Activated effector memory CD4-positive, alpha-beta T cell treated with anti-CD3 and anti-CD28 coated beads, Interleukin-2, amount 50 U/mL, for 16 hours (primary cell): ENCODE data around the gene NPTN.
"Not testable (repeated sequence)": the region's sequence is repeated elsewhere in the genome, so short reads cannot be mapped to it uniquely, and the experiment has no call there.

ENCODE experiments used
- DNase-seq: peaks from one replicate; pipeline ENCODE4 v3.0.0-alpha.2; 2020

NPTN gene

DNA sequence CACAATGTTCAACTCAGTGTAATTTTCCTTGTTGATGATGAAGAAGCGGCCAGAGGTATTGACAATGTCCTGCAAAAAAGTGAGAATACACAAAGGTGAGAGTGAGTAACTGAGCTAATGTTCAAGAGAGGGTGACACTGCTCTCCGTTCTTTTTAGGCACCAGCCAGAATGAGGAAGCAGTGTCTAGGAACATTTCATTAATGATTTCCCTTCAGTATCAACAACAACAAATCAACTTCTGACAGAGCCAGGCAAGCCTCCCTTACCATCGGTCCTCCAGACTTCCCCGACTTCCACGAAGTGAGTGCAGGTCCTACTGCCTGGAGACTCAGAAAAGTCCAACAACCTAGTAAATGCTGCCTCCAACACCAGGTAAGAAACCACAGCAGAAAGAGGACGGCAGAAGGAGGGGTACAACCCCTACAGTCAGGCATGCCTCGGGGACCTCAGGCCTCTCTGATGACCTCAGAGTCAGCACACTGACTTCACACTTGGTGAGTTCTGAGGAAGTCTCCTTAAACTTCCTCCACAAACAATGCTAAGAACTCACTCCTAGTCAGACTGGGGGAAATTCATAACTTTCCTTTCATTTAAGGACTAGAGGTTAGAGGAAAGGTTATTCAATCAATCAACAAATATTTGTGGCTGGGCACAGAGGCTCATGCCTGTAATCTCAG is 62.7 kb downstream of the NPTN start:
- DNase-seq, result no peak

DNA sequence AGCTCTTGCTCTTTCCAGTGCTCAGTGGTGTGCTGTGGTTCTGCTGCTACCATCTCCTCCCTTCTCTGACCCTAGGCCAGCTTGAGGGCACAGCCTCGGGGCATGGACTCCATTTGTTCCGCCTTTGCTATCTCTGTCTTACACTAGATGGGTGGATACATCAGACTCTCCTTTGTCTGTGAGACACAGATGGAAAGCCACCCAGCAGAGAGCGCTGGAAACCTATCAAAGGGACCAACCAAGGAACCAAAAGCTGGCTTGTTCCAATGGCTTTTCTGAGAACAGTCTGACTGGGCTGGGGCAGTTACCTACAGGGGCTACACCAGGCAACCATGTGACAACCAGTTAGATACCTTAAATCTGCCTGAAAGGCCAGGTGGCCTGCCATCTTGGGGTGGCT is 63.8 kb downstream of the NPTN start:
- DNase-seq, result no peak

DNA sequence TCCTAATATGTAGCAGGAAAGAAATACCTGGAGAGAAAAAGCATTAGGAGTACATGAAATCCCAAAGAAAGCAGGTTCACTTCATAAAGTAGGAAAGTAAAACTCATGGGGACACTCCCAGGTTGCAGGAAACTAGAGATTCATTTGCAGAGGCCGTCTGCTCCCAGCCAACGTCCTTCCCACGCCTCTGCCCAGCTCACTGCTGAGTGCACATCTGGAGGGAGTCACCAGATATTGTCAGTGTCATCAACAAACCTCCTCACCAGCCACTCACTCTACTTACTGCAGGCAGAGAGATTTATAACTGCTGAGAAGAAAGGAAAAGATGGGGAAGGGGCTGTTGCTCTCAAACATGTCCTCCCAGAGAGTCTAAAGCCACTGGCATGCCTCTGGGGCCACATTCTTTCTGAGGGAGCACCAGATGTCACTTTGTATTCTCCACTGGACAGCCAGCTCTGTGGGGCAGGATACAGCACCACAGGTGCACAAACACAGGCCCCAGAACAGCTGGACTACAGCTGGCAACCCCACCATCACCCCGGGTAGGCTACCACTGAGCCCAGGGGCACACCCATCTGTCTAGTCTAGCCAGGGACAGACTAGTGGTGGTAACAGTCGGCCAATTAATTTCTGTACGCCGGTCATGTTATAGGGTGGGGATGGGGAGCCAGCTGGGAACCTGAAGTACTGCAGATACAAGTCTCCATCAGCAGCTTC is 64.5 kb downstream of the NPTN start:
- DNase-seq, result no peak

DNA sequence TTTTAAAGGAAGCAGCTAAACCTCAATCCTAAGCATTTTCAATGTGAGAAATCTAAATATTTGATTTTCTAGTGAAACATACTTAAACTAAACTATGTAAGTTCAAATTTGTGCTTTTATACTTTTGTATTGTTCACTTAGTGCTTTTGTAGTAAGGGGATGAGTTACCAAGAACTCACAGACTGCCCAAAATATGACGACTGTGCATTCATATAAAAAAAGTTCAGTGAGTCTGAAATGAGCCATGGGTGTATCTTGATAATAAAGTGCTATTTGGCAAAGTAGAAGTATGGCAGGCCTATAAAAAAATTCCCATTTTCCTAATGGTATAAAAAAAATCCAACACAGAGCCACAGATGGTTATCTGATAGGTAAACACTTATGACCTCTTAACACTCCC is 66.2 kb downstream of the NPTN start:
- no peak for DNase-seq

DNA sequence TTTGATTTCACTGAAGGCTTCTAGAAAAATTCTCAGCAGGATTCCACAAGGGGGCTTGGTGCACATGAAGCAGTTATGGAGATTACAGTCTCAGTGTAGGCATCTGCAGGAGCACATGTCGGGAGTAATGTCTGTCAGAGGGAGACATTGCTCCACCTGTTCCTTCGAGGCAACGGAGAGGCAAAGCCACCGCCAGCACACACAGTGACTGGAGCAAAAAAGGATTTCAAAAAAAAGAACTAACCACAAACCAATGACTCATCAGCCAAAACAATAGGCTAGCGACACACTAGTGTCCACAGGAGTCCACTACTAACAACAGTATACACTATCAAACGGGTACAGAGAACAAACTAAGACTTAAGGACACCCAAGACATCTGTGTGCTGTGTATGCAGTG is 68.9 kb downstream of the NPTN start:
- no peak for DNase-seq

DNA sequence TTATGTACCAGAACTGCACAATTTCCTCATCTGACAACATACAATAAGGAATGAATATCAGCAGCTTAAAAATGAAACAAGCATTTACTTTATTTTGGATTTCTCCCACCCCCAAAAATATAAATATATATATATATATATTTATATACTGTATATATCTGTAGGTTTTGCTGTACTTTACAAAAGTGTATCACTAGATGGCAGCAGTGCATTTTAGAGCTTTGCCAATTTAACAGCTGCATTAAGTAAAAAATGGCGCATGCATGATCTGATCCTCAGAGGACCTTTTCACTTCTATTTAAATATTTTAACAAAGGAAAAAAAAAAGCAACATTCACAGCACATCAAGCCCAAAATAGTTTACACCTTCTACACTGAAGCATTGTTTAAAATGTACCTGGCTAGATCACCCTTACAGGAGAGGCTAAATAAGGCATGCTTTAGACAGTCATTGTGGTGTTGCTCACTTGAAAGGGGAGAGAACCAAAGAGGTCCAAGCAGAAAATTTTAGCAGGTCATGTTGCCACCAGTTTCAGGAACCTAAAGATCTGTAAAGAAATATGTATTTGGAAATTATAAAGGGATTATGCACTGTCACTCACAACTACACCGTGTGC is 72.6 kb downstream of the NPTN start:
- no peak for DNase-seq

DNA sequence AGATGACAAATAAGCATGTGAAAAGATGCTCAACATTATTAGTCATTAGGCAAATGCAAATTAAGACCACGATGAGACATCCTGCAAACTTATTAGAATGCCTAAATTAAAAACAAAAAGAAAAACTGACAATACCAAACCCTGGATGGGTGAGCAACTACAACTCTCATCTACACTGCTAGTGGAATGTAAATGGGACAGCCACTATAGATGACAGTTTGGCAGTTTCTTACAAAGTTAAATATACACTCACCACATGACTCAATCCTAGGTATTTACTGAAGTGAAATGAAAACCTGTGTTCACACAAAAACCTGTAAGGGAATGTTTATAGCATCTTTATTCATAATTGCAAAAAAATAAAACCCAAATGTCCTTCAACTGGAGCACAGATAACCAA is 74.7 kb downstream of the NPTN start:
- DNase-seq, result no peak

DNA sequence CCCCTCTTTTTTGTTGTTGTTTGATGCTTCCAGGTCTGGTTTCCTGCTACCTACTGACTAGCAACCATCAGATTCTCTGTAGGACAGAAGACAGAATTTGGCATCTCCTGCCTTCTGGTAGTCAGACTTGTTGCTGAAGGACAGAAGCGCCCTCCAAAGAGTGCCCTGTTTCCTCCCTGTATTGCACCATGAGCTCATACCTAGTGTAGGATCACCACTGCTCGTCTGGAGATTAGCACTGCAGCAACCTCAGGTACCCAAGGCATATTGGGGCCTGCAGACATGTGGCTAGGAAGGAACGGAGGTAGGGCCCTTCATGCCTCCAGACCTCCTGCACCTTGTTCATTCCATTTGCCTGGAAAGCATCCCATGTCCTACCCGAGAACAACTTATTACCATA is 78.1 kb downstream of the NPTN start:
- DNase-seq, result no peak

DNA sequence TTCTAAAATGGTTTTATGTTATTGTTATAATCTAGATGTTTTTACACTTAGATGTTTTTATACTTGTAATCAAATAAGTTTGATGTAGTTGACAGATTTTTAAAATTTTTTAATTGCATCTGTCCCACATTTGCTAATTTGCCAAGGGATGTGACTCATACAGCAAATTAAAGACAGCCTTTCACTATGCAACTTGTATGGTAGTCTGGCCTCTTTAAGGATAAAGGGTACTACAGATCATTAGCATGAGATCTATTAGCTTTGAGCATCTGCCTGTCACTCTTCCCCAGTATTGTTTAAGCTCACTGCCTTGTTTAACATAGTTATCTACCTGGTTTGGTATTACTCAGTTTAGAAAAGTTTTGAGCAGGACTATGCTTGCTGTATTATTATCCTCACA is 83.0 kb downstream of the NPTN start:
- DNase-seq, result no peak

DNA sequence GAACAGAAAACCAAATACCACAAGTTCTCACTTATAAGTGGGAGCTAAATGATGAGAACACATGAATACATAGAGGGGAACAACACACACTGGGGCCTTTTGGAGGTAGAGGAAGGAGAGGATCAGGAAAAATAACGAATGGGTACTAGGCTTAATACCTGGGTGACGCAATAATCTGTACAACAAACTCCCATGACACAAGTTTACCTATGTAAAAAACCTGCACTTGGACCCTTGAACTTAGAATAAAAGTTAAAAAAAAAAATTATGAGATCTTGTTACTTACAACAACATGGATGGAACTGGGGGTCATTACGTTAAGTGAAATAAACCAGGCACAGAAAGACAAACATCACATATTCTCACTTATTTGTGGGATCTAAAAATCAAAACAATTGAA is 84.3 kb downstream of the NPTN start:
- DNase-seq, result not testable (repeated sequence)

DNA sequence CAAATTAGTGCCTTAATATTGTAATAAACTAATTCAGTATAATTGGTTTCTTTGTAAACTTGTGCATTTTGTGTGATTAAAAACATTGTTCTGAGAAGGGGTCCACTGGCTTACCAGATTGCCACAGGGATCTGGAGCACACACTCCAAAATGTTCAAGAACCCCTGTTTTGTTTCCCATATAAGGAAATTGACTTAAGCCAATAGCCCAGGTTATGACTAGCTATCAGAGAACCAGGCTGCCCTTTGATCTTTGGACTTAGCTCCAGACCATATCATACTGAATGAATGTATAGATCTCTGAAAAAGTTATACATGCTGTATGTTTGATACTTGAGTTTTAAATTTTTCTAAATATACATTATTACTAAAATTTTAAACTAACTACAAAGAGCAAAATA is 91.7 kb downstream of the NPTN start:
- DNase-seq, result no peak

DNA sequence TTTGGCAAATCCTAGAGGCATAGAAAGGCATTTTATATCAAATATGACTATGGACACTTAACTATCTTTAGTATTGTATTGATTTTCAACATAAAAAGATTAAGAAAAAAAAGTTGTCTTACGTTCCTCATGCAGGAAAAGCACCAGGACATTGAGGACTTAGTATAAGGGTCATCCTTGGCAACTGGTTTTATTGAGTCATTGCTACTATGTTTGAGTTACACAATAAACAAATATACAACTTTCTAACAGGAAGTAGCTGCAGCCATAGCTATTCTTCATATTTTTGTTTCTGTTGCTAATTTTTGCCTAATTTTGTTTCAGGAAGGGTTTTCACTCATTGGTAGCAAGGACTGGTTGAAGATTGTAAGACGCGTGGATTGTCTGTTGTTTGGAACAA is 93.0 kb downstream of the NPTN start:
- DNase-seq, result no peak

DNA sequence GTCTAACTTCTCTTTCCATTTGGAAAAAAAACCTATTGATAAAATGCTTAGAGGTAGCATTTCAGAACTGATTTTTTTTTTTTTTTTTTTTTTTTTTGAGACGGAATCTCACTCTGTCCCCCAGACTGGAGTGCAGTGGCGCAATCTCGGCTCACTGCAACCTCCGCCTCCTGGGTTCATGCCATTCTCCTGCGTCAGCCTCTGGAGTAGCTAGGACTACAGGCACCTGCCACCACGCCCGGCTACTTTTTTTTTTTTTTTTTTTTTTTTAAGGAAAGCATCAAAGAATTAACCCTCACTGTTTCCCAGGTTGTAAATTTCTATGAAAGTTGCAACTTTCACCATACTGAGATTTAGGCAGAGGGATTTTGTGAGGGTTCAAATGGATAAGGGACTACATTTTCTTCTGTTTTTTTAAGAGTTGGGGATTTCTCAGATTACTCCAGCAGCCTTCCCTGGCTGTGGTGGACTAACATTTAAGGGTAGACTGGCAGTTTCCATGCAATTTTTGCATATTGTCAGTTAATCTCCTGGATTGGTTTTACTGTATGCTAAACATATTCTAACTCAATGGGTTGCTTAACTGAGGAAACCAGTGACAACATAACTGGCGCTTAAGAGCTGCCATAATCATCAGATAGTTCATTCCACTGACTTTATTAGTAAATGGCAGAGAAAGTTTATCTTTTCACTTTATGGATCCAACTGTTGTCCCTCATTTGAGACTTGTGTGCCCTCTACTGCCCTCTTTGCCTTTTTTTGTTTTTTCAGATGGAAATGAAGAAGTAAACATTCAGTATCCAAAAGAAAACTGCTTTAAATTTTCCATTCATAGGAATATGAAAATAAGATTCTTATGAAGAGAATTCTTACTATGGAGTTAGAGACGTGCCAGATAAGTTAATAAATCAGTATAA is 93.7 kb downstream of the NPTN start:
- DNase-seq, result no peak

DNA sequence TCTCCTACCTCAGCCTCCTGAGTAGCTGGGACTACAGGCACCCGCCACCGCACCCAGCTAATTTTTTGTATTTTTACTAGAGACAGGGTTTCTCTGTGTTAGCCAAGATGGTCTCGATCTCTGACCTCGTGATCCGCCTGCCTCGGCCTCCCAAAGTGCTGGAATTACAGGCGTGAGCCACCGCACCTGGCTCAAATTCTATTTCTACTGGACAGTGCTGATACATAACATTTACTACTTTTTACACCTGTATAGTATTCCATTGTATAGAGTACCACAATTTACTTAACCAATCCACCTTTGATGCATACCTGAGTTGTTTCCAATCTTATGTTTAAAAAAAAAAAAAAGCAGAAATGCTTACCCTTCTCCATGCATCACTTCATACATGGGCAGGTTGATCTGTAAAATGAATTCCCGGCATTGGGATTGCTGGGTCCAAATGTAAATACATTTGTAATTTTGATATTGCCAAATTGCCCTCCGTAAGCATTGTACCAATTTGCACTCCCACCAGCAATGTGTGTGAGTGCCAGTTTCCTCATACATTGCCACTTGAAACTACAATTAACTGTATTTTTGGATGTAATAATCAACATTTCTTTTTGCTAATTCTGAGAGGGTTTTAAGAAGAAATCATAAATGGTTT is 94.5 kb downstream of the NPTN start:
- no peak for DNase-seq

DNA sequence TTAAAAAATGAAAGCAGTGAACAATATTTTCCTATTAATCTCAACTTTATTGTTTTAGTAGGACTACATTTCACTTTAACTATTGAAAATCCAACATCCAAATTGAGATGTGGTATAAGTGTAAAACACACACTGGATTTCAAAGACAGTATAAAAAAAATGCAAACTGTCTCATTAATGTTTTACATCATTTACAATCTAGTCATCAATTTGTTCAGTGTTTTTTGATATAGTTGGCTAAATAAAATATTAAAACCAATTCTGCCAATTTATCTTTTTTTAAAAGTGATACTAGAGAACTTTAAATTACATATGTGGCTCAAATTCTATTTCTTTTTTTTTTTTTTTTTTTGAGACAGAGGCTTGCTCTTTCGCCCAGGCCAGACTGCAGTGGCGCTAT is 95.1 kb downstream of the NPTN start:
- DNase-seq, result no peak

DNA sequence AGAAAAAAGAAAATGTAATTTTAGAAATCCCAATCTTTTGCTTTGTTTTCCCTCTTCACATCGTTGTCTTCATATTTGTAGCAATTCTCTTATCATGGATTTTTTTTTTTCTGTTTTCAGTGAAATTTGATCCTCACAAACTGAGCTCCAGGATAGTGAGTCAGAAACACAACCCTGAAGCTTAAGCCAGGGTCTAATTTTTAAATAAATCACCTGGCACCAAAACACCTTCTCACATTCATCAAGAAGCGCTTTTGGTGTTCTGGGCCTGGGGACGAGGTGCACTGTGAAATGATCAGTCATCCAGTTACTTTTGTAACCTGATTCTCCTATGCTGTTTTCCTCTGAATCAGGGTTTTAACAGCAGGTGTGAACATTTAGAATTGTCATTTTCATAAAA is 102.5 kb downstream of the NPTN start:
- no peak for DNase-seq

DNA sequence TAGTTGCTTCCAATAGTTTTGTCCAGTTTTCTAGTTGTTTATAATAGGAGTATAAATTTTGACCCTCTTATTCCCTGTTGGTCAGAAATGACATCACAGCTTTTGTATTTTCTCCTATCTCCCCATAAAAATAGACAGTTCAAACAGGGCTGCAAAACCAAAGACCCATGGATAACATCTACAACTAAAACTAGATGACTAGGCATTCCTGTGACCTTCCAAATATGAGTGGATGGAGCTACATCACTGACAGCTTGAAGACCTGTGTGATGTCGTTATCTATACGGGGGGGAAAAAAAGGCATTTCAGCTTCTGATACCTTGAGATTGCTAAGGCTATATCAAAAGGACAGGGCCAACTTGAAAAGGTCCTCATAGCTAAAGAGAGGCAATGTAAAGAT is 105.6 kb downstream of the NPTN start:
- no peak for DNase-seq

DNA sequence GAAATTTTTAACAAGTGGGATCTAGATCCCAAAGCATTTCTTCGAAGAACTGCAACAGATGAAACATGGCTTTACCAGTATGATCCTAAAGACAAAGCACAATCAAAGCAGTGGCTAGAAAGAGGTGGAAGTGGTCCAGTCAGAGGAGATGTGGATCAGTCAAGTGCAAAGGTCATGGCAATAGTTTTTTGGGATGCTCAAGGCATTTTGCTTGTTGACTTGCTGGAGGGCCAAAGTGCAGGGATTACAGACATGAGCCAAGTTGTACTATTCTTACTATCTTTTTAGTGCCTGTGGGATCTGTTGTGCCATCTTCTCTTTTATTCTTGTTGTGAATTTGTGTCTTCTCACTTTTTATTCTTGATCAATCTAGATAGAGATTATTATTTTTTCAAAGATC is 108.3 kb downstream of the NPTN start:
- no peak for DNase-seq

DNA sequence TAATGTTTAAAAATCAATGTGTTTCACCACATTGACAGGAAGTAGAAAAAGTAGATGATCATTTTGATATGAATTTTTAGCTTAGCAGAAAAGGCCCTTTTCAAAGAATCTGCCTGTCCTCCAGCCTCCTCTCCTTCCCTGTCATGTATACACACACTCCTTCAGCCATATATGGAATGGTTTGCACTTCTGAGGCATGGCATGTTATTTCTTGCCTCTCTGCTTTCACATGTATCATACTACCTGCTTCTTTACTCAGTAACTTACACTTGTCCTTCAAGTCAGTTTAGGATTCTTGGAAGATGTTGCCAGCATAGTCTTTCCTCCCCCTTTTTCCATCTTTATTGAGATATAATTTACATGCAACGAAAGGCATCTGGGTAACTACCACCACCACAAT is 111.2 kb downstream of the NPTN start:
- no peak for DNase-seq

DNA sequence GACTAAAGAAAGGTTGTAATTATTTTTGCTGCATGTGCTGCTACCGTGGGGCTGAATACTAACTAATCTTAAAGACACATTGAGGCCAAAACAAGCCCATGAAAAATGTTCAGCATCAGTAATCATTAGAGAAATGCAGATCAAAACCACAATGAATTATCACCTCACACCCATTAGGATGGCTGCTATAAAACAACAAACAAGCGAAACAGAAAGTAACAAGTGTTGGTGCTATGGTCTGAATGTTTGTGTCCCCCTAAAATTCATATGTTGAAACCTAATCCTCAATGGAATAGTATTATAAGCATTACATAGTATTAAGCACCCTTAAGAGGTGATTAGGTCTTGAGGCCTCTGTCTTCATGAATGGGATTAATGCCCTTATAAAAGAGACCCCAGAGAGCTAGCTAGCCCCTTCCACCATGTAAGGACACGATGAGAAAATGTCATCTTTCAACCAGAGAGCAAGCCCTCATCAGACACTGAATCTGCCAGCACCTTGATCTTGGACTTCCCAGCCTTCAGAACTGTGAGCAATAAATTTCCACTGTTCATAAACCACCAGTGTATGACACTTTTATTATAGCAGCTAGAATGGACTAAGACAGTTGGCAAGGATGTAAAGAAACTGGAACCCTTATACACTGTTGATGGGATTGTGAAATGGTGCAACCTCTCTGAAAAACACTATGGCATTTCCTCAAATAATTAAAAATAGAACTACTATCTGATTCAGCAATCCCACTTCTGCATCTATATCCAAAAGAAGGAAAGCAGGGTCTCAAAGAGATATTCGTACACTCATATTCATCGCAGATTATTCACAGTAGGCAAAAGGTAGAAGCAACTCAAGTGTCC is 114.1 kb downstream of the NPTN start:
- DNase-seq, result no peak

DNA sequence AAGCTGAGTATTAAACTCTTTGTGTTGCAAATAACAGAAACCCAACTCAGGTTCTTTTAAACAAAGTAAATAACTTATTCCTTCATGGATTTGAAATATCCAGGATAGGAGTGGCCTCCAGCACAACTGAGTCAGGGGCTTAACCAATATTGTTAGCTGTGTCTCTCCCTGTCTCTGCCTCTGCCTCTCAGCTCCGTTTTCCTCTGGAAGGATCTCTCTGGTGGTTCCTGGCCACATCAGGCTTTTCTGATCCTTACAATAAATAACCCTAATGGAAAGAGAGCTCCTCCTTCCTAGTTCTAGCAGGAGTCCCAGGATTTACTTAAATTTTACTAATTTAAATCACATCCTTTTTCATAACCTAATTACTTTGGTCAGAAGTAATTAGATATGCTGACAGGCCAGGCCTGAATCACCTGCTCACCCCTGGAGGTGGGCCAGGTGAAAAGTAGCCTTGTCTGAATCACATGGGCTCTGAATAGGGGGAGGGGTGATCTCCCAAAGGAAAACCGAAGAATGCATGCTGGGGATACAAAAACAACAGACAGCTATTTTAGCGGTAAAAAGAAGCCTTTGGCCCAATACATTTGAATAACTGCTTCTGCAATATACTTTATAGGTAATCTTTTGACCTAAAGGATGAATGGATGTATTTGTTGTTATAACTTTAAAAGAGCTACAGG is 114.9 kb downstream of the NPTN start:
- no peak for DNase-seq
